Cardiac fibroblast (primary cell): ENCODE data around the gene HMGN1.

ENCODE experiments used
- DNase-seq, 2 donors: peaks; one replicate each; pipeline versions ENCODE4 v3.0.0 to v3.0.0-alpha.2; 2010; ENCODE audit warnings: low read depth in 2 of 2
- H3K4me3 ChIP-seq, 2 donors: replicated peaks in 1 of 2; 1 replicate in 1 of 2; 2 replicates in 1 of 2; pipeline ENCODE4 v1.5.1; 2011; ENCODE audit warnings: low read depth in 2 of 2, low read length in 2 of 2, mild to moderate bottlenecking in 2 of 2, moderate library complexity in 1 of 2
- CTCF ChIP-seq: IDR thresholded peaks from one replicate; pipeline ENCODE4 v1.5.1; 2011; ENCODE audit warnings: low read depth, mild to moderate bottlenecking, low read length, inconsistent platforms

HMGN1 gene

GRCh38 chr21:39300587-39300986 lies 48.3 kb downstream of the HMGN1 start:
- no peak for TF ChIP-seq CTCF

DNA sequence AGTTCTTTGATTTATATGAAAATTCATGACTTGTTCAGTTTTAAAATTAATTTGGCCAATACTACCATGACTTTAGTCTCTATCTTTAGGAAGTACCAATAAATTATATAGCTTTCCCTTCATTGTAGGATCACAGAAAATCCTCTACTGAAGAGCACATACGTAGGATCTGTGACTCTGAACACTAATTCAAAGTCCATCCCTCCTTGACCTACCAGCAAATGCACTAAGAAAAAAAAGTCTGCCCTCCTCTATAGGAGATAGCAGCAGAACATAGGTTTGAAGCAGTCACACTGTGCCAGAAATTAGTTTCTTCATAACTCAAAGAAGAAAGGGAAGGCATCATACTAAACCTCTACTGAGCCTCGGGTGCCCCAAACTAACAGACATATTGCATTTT lies 52.0 kb downstream of the HMGN1 start:
- TF ChIP-seq CTCF, result no peak
- DNase-seq, result no peak
- H3K4me3 ChIP-seq, result no peak overlapping the region

More at GRCh38 chr21:39300587-39300986, 48.3 kb downstream of the HMGN1 start:
- no peak overlapping the region for H3K4me3 ChIP-seq
- no peak for DNase-seq
